ENCODE results near the gene KIF5A. TPM values are rescaled to one million over a fixed set of nuclear protein-coding genes. Genes with fewer than 3 reads are reported as not detected.

KIF5A gene
- total RNA-seq, 4 donors from 2014 or later: 2.1 to 3.2 (median 2.4) TPM

GRCh38 chr12:57606821-57607220 lies 57.0 kb downstream of the KIF5A start:
- DNase-seq (ENCODE audit: extremely low spot score): no peak
- intact Hi-C loops (cut with DNase I): no loop called here
- H3K27me3 ChIP-seq: peaks cover 0 to 11% (median 0%) of the 10 kb centered on the region in 4 donors
- peak overlapping the region; percentile 43 to 99 (median 96) for H3K27ac ChIP-seq (replicated peaks in 1 of 4)
- no peaks in the 10 kb centered on the region for H3K9me3 ChIP-seq
- no peak overlapping the region for H3K4me3 ChIP-seq
- TF ChIP-seq, protein P1, sequence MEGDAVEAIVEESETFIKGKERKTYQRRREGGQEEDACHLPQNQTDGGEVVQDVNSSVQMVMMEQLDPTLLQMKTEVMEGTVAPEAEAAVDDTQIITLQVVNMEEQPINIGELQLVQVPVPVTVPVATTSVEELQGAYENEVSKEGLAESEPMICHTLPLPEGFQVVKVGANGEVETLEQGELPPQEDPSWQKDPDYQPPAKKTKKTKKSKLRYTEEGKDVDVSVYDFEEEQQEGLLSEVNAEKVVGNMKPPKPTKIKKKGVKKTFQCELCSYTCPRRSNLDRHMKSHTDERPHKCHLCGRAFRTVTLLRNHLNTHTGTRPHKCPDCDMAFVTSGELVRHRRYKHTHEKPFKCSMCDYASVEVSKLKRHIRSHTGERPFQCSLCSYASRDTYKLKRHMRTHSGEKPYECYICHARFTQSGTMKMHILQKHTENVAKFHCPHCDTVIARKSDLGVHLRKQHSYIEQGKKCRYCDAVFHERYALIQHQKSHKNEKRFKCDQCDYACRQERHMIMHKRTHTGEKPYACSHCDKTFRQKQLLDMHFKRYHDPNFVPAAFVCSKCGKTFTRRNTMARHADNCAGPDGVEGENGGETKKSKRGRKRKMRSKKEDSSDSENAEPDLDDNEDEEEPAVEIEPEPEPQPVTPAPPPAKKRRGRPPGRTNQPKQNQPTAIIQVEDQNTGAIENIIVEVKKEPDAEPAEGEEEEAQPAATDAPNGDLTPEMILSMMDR (IDR thresholded peaks at IDR 0.05): no peak
- no peak for TF ChIP-seq POLR2A (IDR thresholded peaks at IDR 0.05; ENCODE audit: low read depth)
- TF ChIP-seq EP300 (IDR thresholded peaks at IDR 0.05): no peak
- WGBS: 81% methylated on average over 9 of the region's 11 CpGs
- peaks cover 34 to 83% (median 69%) of the 10 kb centered on the region in 4 donors for H3K4me1 ChIP-seq
- H3K36me3 ChIP-seq: peaks cover 6 to 44% (median 23%) of the 10 kb centered on the region in 4 donors

DNA sequence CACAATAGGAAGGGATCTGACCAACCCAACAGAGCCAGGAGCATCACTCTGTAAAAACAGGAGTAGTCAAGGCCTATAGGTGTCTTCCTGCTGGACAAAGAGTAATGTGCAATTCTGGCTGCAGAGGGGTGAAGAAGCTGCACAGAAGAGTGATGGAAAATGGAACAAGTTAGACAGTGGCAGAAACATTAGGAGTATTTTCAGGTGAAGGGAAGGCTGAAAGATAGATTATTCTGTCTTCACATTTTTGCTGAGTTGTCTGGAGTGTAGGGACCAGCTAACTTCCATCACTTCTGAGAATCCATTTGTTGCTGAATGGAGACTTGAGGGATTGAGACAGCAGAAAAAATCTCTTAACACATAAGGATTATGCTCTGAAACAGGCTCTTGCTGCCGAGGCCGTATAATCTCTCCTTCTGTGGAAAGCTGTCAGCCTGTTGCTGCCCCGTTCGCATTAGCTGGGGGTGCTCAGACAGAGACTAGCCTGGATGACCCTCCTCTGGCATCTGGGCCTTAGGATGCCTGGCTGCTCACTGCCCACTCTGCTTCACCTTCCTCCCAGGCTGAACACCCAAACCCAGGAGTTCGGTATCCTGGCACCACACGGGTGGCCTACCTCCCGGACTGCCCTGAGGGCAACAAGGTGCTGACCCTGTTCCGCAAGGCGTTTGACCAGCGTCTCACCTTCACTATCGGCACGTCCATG lies 58.3 kb downstream of the KIF5A start:
- Histone ChIP-seq H3K27me3 (peaks cover 0 to 17% (median 0%) of the 10 kb centered on the region in 4 donors), H3K27ac (replicated peaks in 1 of 4) (peak overlapping the region; percentile 95 to 99 (median 96)), H3K9me3 (no peaks in the 10 kb centered on the region), H3K4me3 (no peak overlapping the region), H3K36me3 (peaks cover 6 to 33% (median 16%) of the 10 kb centered on the region in 4 donors), H3K4me1 (peaks cover 46 to 96% (median 82%) of the 10 kb centered on the region in 4 donors)
- TF ChIP-seq EP300 (IDR thresholded peaks at IDR 0.05): no peak
- intact Hi-C loops (cut with DNase I): no loop called here
- 70% methylated on average over 12 of the region's 12 CpGs for WGBS
- no peak for DNase-seq (ENCODE audit: extremely low spot score)

GRCh38 chr12:57609101-57609780 lies 59.4 kb downstream of the KIF5A start:
- peak overlapping the region; percentile 95 to 99 (median 96) for H3K27ac ChIP-seq (replicated peaks in 1 of 4)
- TF ChIP-seq EP300 (IDR thresholded peaks at IDR 0.05) (no peak), POLR2A (IDR thresholded peaks at IDR 0.05; ENCODE audit: low read depth) (no peak), POLR2AphosphoS5 (IDR thresholded peaks at IDR 0.05) (no peak)
- TF ChIP-seq, protein P1 (IDR thresholded peaks at IDR 0.05): no peak
- peaks cover 49 to 96% (median 83%) of the 10 kb centered on the region in 4 donors for H3K4me1 ChIP-seq
- intact Hi-C loops (cut with DNase I): no loop called here
- H3K36me3 ChIP-seq: peaks cover 6 to 43% (median 18%) of the 10 kb centered on the region in 4 donors
- peaks cover 0 to 17% (median 0%) of the 10 kb centered on the region in 4 donors for H3K27me3 ChIP-seq
- H3K9me3 ChIP-seq: no peaks in the 10 kb centered on the region
- no peak for DNase-seq (ENCODE audit: extremely low spot score)
- 52% methylated on average over 16 of the region's 19 CpGs for WGBS
- H3K4me3 ChIP-seq: peak overlapping the region; percentile 67 to 93 (median 85)

DNA sequence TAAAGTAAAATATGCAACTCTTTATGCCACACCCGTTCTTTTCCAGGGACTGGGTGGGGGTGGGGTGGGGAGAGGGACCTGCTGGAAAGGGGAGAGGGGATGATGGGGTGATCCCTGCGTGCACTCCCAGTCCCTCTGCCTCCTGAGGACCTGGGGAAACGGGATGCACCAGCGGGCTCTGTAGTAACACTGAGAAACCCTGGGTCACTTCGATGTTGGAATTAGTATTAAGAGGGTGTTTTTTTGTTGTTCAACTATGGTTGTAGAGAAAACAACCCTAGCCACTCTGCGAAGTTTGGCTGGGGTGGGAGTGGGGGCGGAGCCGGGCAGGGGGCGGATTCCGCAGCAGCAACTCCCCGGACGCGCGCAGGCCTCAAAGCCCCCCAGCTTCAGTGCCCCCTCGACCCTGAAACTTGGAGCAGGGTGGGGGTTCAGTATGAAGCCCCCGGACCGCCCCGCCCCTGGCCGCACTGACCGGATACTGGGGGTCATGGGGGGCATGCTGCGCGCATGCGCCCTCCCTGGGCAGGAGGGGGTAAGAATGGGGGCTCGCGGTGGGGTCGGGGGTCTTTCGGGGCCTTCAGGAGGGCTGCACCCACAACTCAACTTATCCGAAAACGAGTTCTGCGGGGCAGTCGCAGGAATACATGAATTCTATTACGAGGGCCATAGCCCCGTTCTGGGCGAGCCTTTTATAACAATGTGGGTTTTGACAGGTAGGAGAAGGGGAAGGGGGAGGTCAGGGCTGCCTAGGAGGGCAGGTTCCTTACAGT lies 60.1 kb downstream of the KIF5A start:
- Histone ChIP-seq H3K36me3 (peaks cover 6 to 48% (median 23%) of the 10 kb centered on the region in 4 donors), H3K27ac (replicated peaks in 1 of 4) (peak overlapping the region; percentile 95 to 99 (median 96)), H3K27me3 (peaks cover 0 to 17% (median 0%) of the 10 kb centered on the region in 4 donors), H3K9me3 (no peaks in the 10 kb centered on the region), H3K4me3 (peak overlapping the region; percentile 67 to 93 (median 85)), H3K4me1 (peaks cover 47 to 96% (median 86%) of the 10 kb centered on the region in 4 donors)
- 10% methylated on average over 13 of the region's 34 CpGs for WGBS
- TF ChIP-seq, protein P1 (IDR thresholded peaks at IDR 0.05): no peak
- TF ChIP-seq POLR2A (IDR thresholded peaks at IDR 0.05; ENCODE audit: low read depth) (no peak), POLR2AphosphoS5 (IDR thresholded peaks at IDR 0.05) (no peak), EP300 (IDR thresholded peaks at IDR 0.05) (no peak)
- intact Hi-C loops (cut with DNase I): no loop called here
- no peak for DNase-seq (ENCODE audit: extremely low spot score)

All from esophagus muscularis mucosa (tissue), 4 donors.